K562 (cell line): ENCODE data around the gene MRPL44. TPM values are rescaled to one million over a fixed set of nuclear protein-coding genes. Genes with fewer than 3 reads are reported as not detected.

Experiments used
- GABPB2 ChIP-seq: fragments of 250-450 bp; sonication (Bioruptor Pico); conservative IDR thresholded peaks from 2 replicates; pipeline ENCODE4 v1.5.1; 2021; ENCODE audit warnings: mild to moderate bottlenecking
- POU5F1 ChIP-seq: fragments of 150-350 bp; IDR thresholded peaks from 2 replicates; pipeline ENCODE4 v1.6.1; 2014; ENCODE audit warnings: borderline replicate concordance, low read length, low read depth, mild to moderate bottlenecking; ENCODE audit not compliant: partially characterized antibody
- ZC3H4 ChIP-seq: sonication (generic); formaldehyde crosslinking; IDR thresholded peaks from 2 replicates; pipeline ENCODE4 v1.9.0; 2021; ENCODE audit warnings: missing genetic modification reagents, borderline replicate concordance
- ZNF445 ChIP-seq: fragments of 250-450 bp; sonication (Bioruptor Pico); IDR thresholded peaks from 2 replicates; pipeline ENCODE4 v1.4.0; 2020; ENCODE audit warnings: low read depth, mild to moderate bottlenecking, moderate library complexity
- ZNF717 ChIP-seq: fragments of 250-450 bp; sonication (Bioruptor Pico); IDR thresholded peaks from 2 replicates; pipeline ENCODE4 v1.5.0; 2021
- polyA plus RNA-seq, 8 experiments: library from polyadenylated mRNA; depleted of rRNA in 4 of 8; stranded (reverse) in 5 of 8; unstranded in 3 of 8; fragments of >200 nt; fragmentation: Nextera tagmentation in 2 of 8; fragmentation: Illumina TruSeq in 1 of 8; extraction: Ambion mirVana in 2 of 8; extraction: Trizol in 1 of 8; gene quantifications; 2 replicates each; pipeline versions ENCODE4 v1.2.1 to v1.2.3, GENCODE V29; 2011 to 2014; ENCODE audit warnings: inconsistent platforms in 1 of 8, missing spikeins in 1 of 8
- total RNA-seq, 7 experiments: library from RNA; depleted of rRNA in 6 of 7; stranded (reverse); fragments of >200 nt in 6 of 7; fragmentation: Illumina TruSeq in 2 of 7; extraction: Trizol in 2 of 7; gene quantifications; 2 replicates each; pipeline versions ENCODE4 v1.2.1 to v1.2.3, GENCODE V29; 2011 to 2021; ENCODE audit warnings: low replicate concordance in 1 of 7
- TF ChIP-seq, protein P1 (sequence below): fragments of 450-650 bp; formaldehyde crosslinking; IDR thresholded peaks from 2 replicates; pipeline ENCODE4 v1.4.0; 2022; ENCODE audit warnings: mild to moderate bottlenecking, moderate library complexity
- TF ChIP-seq, protein P2 (sequence below): fragments of 200-800 bp; sonication (Bioruptor generic); IDR thresholded peaks from 2 replicates; pipeline ENCODE4 v1.6.1; 2017; ENCODE audit warnings: missing genetic modification characterization, missing compliant biosample characterization
- TF ChIP-seq, protein P3 (sequence below): fragments of 250-450 bp; sonication (Bioruptor Pico); IDR thresholded peaks from 2 replicates; pipeline ENCODE4 v1.5.0; 2021; ENCODE audit warnings: mild to moderate bottlenecking, borderline replicate concordance
- TF ChIP-seq, protein P4 (sequence below), 2 experiments: IDR thresholded peaks; 2 replicates each; pipeline ENCODE4 v1.6.1; 2012; ENCODE audit warnings: improper control_type of control experiment in 2 of 2, low read depth in 2 of 2, low read length in 2 of 2, borderline replicate concordance in 1 of 2

The MRPL44 gene
- total and polyA plus RNA-seq, 9 of the 15 experiments (the other 6 are each of a cell fraction or from before 2014, with no cell fraction given), result 10.4 to 26.0 (median 20.2) TPM

DNA sequence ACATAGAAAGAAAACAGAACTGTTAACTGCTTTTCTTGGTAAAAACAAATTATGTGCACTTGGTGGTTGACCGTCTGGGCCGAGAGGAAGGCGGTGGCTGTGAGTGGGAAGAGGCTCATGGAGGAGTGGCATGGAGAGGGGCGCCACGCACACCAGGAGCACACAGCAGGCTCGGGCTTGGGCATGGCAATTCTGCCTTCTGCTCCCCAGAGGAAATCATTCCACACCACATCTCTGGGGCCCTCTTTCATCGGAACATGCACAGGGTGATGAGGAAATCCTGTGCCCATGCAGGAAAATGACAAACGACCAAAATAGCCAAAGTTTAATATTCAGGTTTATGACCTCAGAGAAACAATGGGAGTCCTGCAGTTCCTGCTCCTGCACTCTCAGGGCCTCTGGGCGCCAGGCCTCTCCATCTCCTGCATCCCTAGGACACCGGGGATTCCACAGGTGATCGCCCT is 38.6 kb upstream of the MRPL44 start (continued):
- TF ChIP-seq, protein P1, sequence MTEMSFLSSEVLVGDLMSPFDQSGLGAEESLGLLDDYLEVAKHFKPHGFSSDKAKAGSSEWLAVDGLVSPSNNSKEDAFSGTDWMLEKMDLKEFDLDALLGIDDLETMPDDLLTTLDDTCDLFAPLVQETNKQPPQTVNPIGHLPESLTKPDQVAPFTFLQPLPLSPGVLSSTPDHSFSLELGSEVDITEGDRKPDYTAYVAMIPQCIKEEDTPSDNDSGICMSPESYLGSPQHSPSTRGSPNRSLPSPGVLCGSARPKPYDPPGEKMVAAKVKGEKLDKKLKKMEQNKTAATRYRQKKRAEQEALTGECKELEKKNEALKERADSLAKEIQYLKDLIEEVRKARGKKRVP (CRISPR knock-in tag), result no peak
- TF ChIP-seq, protein P2, sequence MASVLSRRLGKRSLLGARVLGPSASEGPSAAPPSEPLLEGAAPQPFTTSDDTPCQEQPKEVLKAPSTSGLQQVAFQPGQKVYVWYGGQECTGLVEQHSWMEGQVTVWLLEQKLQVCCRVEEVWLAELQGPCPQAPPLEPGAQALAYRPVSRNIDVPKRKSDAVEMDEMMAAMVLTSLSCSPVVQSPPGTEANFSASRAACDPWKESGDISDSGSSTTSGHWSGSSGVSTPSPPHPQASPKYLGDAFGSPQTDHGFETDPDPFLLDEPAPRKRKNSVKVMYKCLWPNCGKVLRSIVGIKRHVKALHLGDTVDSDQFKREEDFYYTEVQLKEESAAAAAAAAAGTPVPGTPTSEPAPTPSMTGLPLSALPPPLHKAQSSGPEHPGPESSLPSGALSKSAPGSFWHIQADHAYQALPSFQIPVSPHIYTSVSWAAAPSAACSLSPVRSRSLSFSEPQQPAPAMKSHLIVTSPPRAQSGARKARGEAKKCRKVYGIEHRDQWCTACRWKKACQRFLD (CRISPR knock-in tag), result no peak
- TF ChIP-seq, protein P3, sequence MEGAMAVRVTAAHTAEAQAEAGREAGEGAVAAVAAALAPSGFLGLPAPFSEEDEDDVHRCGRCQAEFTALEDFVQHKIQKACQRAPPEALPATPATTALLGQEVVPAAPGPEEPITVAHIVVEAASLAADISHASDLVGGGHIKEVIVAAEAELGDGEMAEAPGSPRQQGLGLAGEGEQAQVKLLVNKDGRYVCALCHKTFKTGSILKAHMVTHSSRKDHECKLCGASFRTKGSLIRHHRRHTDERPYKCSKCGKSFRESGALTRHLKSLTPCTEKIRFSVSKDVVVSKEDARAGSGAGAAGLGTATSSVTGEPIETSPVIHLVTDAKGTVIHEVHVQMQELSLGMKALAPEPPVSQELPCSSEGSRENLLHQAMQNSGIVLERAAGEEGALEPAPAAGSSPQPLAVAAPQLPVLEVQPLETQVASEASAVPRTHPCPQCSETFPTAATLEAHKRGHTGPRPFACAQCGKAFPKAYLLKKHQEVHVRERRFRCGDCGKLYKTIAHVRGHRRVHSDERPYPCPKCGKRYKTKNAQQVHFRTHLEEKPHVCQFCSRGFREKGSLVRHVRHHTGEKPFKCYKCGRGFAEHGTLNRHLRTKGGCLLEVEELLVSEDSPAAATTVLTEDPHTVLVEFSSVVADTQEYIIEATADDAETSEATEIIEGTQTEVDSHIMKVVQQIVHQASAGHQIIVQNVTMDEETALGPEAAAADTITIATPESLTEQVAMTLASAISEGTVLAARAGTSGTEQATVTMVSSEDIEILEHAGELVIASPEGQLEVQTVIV, result no peak
- TF ChIP-seq, protein P4, sequence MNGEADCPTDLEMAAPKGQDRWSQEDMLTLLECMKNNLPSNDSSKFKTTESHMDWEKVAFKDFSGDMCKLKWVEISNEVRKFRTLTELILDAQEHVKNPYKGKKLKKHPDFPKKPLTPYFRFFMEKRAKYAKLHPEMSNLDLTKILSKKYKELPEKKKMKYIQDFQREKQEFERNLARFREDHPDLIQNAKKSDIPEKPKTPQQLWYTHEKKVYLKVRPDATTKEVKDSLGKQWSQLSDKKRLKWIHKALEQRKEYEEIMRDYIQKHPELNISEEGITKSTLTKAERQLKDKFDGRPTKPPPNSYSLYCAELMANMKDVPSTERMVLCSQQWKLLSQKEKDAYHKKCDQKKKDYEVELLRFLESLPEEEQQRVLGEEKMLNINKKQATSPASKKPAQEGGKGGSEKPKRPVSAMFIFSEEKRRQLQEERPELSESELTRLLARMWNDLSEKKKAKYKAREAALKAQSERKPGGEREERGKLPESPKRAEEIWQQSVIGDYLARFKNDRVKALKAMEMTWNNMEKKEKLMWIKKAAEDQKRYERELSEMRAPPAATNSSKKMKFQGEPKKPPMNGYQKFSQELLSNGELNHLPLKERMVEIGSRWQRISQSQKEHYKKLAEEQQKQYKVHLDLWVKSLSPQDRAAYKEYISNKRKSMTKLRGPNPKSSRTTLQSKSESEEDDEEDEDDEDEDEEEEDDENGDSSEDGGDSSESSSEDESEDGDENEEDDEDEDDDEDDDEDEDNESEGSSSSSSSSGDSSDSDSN (IDR thresholded peaks at IDR 0.05; ENCODE audit: borderline replicate concordance in 1 of 2, low read depth in 2 of 2, low read length in 2 of 2), result no peak
- TF ChIP-seq GABPB2 (CRISPR knock-in tag) (no peak), ZNF445 (no peak), ZNF717 (CRISPR knock-in tag) (no peak), ZC3H4 (no peak), POU5F1 (no peak)
- TF ChIP-seq, all 486 proteins: peak for 0
